HEK293T (cell line): ENCODE data around the gene RS1.

Source experiments
- BHLHE40 ChIP-seq: fragments of 450-650 bp; IDR thresholded peaks from 2 replicates; pipeline ENCODE4 v1.6.1; 2016; ENCODE audit warnings: mild to moderate bottlenecking, moderate library complexity, borderline replicate concordance
- ELF4 ChIP-seq: fragments of 450-650 bp; IDR thresholded peaks from 2 replicates; pipeline ENCODE4 v1.6.1; 2017; ENCODE audit warnings: antibody characterized with exemption
- FOXA1 ChIP-seq: fragments of 450-650 bp; IDR thresholded peaks from 2 replicates; pipeline ENCODE4 v1.6.1; 2016; ENCODE audit warnings: mild to moderate bottlenecking

DNA sequence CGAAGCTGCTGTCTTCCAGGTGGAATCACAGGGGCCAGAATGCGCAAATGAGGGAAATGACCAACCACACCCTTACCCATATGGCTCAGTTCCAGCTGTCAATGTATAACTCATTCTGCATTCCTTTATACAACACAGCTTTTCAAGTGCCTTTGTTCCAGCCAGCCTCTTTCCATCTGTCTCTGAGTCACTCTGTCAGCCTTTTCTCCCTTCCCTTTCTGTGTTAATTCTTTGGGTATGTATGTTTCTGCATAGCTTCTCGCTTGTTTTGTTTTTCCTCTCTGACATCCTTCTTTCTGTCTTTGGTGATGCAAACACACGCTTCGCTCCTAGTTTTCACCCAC lies 54.5 kb downstream of the RS1 start:
- TF ChIP-seq FOXA1, result no peak
- TF ChIP-seq ELF4, result no peak
- no peak for TF ChIP-seq BHLHE40
